ENCODE data around the gene EPB41L5.

- TF ChIP-seq, protein P1, sequence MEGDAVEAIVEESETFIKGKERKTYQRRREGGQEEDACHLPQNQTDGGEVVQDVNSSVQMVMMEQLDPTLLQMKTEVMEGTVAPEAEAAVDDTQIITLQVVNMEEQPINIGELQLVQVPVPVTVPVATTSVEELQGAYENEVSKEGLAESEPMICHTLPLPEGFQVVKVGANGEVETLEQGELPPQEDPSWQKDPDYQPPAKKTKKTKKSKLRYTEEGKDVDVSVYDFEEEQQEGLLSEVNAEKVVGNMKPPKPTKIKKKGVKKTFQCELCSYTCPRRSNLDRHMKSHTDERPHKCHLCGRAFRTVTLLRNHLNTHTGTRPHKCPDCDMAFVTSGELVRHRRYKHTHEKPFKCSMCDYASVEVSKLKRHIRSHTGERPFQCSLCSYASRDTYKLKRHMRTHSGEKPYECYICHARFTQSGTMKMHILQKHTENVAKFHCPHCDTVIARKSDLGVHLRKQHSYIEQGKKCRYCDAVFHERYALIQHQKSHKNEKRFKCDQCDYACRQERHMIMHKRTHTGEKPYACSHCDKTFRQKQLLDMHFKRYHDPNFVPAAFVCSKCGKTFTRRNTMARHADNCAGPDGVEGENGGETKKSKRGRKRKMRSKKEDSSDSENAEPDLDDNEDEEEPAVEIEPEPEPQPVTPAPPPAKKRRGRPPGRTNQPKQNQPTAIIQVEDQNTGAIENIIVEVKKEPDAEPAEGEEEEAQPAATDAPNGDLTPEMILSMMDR (IDR thresholded peaks at IDR 0.05), result no peak
- TF ChIP-seq POLR2A (IDR thresholded peaks at IDR 0.05), result no peak
- no peak for TF ChIP-seq POLR2AphosphoS5 (IDR thresholded peaks at IDR 0.05)
Measured at GRCh38 chr2:119982506-119982905, 30.4 kb upstream of the EPB41L5 start.

Measured in breast epithelium (tissue), 3 donors.